ENCODE measurements around the gene TAGLN2. TPM values are rescaled to one million over a fixed set of nuclear protein-coding genes. Genes with fewer than 3 reads are reported as not detected.

TAGLN2 gene
- 601 and 809 TPM in 2 replicates for total RNA-seq (2014; rRNA removed; shearing (Covaris generic))

- H3K9me3 ChIP-seq (replicated peaks), result no peaks in the 10 kb centered on the region; the same call in 1 of the 2 replicates
- peak; percentile 95 to 96 for DNase-seq (ENCODE audit: low read depth in 1 of 2, low spot score in 2 of 2)
- H3K4me3 ChIP-seq, result peak within 1 kb of the TSS; percentile 64
- H3K36me3 ChIP-seq, result peaks cover 51% of the 10 kb centered on the region
- peak within 1 kb of the TSS; percentile 98 for H3K27ac ChIP-seq
- H3K4me1 ChIP-seq (replicated peaks), result peaks cover 36% of the 10 kb centered on the region
- no peaks in the 10 kb centered on the region for H3K27me3 ChIP-seq (replicated peaks)
Observed at GRCh38 chr1:159924791-159925718, at the start of gene TAGLN2. TAGLN2 (minus strand) TSS chr1:159925507; CDS start chr1:159920509, 4,998 bp downstream.

- Histone ChIP-seq H3K4me1 (replicated peaks) (no peaks in the 10 kb centered on the region), H3K9me3 (replicated peaks) (0 out of 2 replicates have a peak, but pooled peaks cover 2% of the 10 kb centered on the region), H3K36me3 (no peaks in the 10 kb centered on the region), H3K4me3 (no peak overlapping the region), H3K27ac (no peak overlapping the region), H3K27me3 (replicated peaks) (peaks cover 26% of the 10 kb centered on the region)
- no peak for DNase-seq (ENCODE audit: low read depth in 1 of 2, low spot score in 2 of 2)
Observed at GRCh38 chr1:159974350-159974965, 49.2 kb upstream of the TAGLN2 start.

- H3K4me1 ChIP-seq (replicated peaks), result no peaks in the 10 kb centered on the region
- no peaks in the 10 kb centered on the region for H3K36me3 ChIP-seq
- peaks cover 22% of the 10 kb centered on the region for H3K27me3 ChIP-seq (replicated peaks)
- H3K9me3 ChIP-seq (replicated peaks), result no peaks in the 10 kb centered on the region
- no peak for DNase-seq (ENCODE audit: low read depth in 1 of 2, low spot score in 2 of 2)
- H3K4me3 ChIP-seq, result no peak overlapping the region
- no peak overlapping the region for H3K27ac ChIP-seq
Observed at GRCh38 chr1:159973350-159973940, 48.1 kb upstream of the TAGLN2 start.

DNA sequence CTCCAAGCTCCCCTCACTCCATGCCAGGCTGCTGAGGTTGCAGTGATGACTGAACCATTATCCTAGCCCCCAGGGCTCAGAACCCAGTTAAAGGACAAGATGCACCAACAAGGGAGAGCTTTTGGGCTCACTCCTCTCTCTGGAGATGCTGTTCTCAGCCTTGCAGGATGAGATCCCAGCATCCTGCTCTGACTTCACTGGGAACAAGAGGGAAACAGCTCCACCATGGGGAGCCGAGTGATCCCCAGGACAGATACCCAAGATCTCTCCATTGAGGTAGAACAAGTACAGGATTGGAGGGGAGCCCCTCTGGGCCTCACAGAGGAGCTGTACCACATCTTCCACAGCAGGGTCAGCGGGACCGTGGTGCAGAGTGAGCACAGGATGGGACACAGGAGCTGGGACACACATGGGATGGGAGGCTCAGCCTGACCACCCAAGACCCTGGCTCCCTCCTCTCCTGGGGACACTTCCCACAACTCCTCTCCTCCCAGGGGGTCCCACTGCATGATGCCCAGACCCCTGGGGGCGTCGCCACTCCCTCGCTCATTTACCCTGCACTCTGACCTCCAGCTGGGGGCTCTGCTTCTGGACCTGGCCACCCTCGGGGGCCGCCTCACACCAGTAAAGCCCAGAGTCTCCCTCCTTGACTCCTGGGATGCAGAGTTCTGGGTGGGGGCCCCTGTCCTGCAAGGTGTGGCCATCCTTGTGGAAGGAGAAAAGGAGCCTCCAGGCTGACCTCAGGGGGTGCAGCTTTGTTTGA, 47.3 kb upstream of the TAGLN2 start:
- Histone ChIP-seq H3K4me1 (replicated peaks) (no peaks in the 10 kb centered on the region), H3K27ac (no peak overlapping the region), H3K27me3 (replicated peaks) (peaks cover 22% of the 10 kb centered on the region), H3K4me3 (no peak overlapping the region), H3K9me3 (replicated peaks) (no peaks in the 10 kb centered on the region), H3K36me3 (no peaks in the 10 kb centered on the region)
- no peak for DNase-seq (ENCODE audit: low read depth in 1 of 2, low spot score in 2 of 2)

- no peak overlapping the region for H3K27ac ChIP-seq
- H3K36me3 ChIP-seq, result no peaks in the 10 kb centered on the region
Observed at GRCh38 chr1:159970932-159971342, 45.6 kb upstream of the TAGLN2 start.

DNA sequence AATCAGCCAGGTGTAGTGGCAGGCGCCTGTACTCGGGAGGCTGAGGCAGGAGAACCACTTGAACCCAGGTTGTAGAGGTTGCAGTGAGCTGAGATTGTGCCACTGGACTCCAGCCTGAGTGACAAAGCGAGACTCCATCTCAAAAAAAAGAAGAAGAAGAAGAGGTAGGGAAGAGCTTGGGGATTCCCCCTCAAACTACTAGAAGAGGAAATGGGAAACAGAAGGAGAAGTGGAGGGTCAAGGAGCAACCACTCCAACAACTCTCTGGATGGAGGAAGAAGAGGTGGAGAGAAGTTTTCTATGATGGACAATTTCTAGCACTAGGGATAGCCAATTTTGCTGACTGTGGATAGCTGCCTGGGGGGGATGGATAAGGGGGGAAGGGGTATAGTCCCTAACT, 43.6 kb upstream of the TAGLN2 start:
- H3K4me3 ChIP-seq, result no peak overlapping the region
- peaks cover 36% of the 10 kb centered on the region for H3K27me3 ChIP-seq (replicated peaks)
- no peak for DNase-seq (ENCODE audit: low read depth in 1 of 2, low spot score in 2 of 2)
- H3K36me3 ChIP-seq, result no peaks in the 10 kb centered on the region
- no peaks in the 10 kb centered on the region for H3K4me1 ChIP-seq (replicated peaks)
- no peak overlapping the region for H3K27ac ChIP-seq
- no peaks in the 10 kb centered on the region for H3K9me3 ChIP-seq (replicated peaks)

More at GRCh38 chr1:159970932-159971342, 45.6 kb upstream of the TAGLN2 start:
- Histone ChIP-seq H3K4me1 (replicated peaks) (no peaks in the 10 kb centered on the region), H3K4me3 (no peak overlapping the region), H3K27me3 (replicated peaks) (peaks cover 30% of the 10 kb centered on the region), H3K9me3 (replicated peaks) (no peaks in the 10 kb centered on the region)
- DNase-seq (ENCODE audit: low read depth in 1 of 2, low spot score in 2 of 2), result no peak

DNA sequence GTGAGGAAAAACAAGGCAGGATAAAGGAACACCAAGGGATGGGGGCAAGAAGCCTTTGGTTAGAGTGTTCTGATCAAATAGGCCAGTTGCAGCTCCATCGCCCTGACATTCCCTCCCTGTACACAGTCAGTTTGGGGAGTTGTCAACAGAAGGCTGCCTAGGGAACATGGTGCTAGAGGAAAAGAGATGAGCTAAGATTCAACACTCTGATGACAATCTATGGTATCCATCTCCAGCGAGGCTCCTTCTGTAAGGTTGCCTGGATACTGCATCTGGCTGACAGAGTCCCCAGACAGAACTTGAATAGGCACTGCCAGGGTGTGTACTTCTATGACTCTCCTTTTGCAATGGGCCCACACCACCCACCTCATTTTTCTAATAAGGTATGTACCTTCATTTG, 40.0 kb upstream of the TAGLN2 start:
- H3K36me3 ChIP-seq, result no peaks in the 10 kb centered on the region
- H3K4me3 ChIP-seq, result no peak overlapping the region
- H3K9me3 ChIP-seq (replicated peaks), result no peaks in the 10 kb centered on the region
- peaks cover 36% of the 10 kb centered on the region for H3K27me3 ChIP-seq (replicated peaks)
- H3K4me1 ChIP-seq (replicated peaks), result no peaks in the 10 kb centered on the region
- H3K27ac ChIP-seq, result no peak overlapping the region
- no peak for DNase-seq (ENCODE audit: low read depth in 1 of 2, low spot score in 2 of 2)

DNA sequence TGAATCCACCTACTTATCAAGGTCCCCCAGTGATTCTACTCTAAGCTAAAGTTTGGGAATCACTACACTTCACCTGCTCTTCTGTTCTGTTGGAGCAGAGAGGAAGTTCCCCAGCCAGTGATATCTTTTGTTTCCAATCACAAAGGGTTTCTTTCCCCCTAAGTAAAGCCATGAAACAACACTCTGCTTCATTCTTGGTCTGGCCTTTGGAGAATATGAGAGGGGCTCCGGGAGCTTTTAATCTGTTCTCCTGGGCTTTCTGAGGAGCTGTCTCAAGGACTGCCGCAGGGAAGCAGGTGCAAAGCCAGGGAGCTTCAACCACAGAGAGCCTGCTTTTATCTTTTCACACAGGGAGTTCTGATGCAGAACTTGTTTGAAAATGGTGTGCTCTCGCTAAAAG, 38.8 kb upstream of the TAGLN2 start:
- Histone ChIP-seq H3K9me3 (replicated peaks) (no peaks in the 10 kb centered on the region), H3K4me3 (no peak overlapping the region), H3K27ac (no peak overlapping the region), H3K36me3 (no peaks in the 10 kb centered on the region), H3K27me3 (replicated peaks) (peaks cover 32% of the 10 kb centered on the region), H3K4me1 (replicated peaks) (no peaks in the 10 kb centered on the region)
- DNase-seq (ENCODE audit: low read depth in 1 of 2, low spot score in 2 of 2), result no peak

DNA sequence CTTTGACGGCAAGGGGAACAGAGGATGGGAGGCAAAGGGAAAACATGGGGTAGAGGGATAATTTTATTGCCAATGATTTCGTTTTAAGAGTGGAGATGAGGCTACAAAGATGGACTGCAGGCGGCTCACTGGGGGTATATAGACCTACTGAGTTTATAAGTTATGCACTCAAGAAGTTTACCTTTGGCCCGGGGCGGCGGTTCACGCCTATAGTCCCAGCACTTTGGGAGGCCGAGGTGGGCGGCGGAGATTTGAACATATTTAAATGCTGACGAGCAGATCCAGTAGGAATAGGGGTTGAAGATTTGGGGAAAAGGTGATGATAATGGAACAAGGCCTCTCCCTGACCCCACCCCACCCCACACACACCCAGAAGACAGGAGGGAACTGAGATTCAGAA, 36.9 kb upstream of the TAGLN2 start:
- no peaks in the 10 kb centered on the region for H3K9me3 ChIP-seq (replicated peaks)
- H3K4me1 ChIP-seq (replicated peaks), result no peaks in the 10 kb centered on the region
- H3K36me3 ChIP-seq, result no peaks in the 10 kb centered on the region
- no peak overlapping the region for H3K4me3 ChIP-seq
- peaks cover 28% of the 10 kb centered on the region for H3K27me3 ChIP-seq (replicated peaks)
- no peak overlapping the region for H3K27ac ChIP-seq
- no peak for DNase-seq (ENCODE audit: low read depth in 1 of 2, low spot score in 2 of 2)

GRCh38 chr1:159961636-159962035, 36.3 kb upstream of the TAGLN2 start:
- Histone ChIP-seq H3K27me3 (replicated peaks) (peaks cover 25% of the 10 kb centered on the region), H3K27ac (no peak overlapping the region), H3K4me3 (no peak overlapping the region), H3K4me1 (replicated peaks) (no peaks in the 10 kb centered on the region), H3K36me3 (no peaks in the 10 kb centered on the region), H3K9me3 (replicated peaks) (no peaks in the 10 kb centered on the region)
- DNase-seq (ENCODE audit: low read depth in 1 of 2, low spot score in 2 of 2), result no peak

DNA sequence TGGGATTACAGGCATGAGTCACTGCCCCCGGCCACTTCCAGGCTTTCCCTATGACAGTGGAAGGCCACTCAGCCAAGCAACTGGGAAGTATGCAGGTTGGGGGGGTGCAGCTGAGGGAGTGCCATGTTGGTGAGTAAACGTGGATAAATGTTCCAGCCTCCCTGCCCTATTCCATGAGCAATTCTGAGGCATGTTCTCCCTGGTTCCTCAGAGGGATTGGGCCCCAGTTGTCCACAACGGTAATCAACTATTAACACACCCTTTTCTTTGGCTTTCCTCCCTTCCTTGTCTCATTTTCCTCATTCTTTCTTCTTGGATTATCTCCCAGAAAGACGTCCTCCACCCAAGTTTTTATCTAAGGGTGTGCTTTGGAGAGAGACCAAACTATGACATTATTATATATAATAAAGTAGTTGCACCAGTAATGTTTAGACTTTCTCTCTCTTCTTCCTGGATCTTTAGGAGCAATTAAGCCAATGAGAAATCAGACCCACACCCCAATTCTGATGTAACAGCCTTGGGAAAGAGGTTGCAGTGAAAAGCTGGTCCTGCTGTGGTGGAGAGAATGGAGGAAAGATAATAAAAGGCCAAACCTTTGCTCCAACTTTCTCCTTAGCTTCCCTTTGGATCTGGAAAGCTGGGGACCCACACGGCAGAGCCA, 35.5 kb upstream of the TAGLN2 start:
- Histone ChIP-seq H3K36me3 (no peaks in the 10 kb centered on the region), H3K27ac (no peak overlapping the region), H3K27me3 (replicated peaks) (peaks cover 18% of the 10 kb centered on the region; the same call in 1 of the 2 replicates), H3K9me3 (replicated peaks) (no peaks in the 10 kb centered on the region), H3K4me3 (no peak overlapping the region), H3K4me1 (replicated peaks) (no peaks in the 10 kb centered on the region)
- DNase-seq (ENCODE audit: low read depth in 1 of 2, low spot score in 2 of 2), result no peak

DNA sequence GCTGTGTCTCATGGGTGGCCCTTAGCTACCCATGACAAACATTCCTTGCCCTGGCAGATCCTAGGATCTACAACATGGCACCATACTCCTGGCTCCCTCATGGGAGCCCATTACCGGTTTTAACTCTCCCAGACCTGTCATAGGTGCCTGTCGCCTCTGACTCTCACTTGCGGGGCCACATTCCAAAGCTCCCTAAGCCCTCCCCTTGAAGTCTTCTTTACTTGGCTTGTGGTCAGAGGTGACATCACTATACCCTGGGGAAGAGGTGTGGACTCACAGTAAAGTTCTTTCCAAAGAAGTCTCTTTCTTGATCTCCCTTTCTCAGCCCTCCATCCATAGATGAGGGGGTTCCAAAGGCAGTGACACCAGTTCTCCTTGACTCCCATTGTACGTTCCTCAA, 34.1 kb upstream of the TAGLN2 start:
- Histone ChIP-seq H3K4me3 (no peak overlapping the region), H3K27ac (no peak overlapping the region), H3K36me3 (no peaks in the 10 kb centered on the region), H3K27me3 (replicated peaks) (peaks cover 15% of the 10 kb centered on the region; the same call in 1 of the 2 replicates), H3K9me3 (replicated peaks) (no peaks in the 10 kb centered on the region), H3K4me1 (replicated peaks) (no peaks in the 10 kb centered on the region)
- DNase-seq (ENCODE audit: low read depth in 1 of 2, low spot score in 2 of 2), result no peak

All from SJSA1 (cell line).